ENCODE results near the gene AATF.

The AATF gene

GRCh38 chr17:37025847-37026530 lies 77.2 kb downstream of the AATF start:
- peaks cover 25% of the 10 kb centered on the region for H3K36me3 Mint-ChIP-seq (ENCODE audit: low read depth)
- no peak for DNase-seq
- TF ChIP-seq CTCF (IDR thresholded peaks at IDR 0.05) = no peak
- H3K4me3 Mint-ChIP-seq = no peak overlapping the region
- no peaks in the 10 kb centered on the region for H3K27me3 Mint-ChIP-seq (ENCODE audit: low read depth, poor library complexity)
- no peaks in the 10 kb centered on the region for H3K9me3 Mint-ChIP-seq
- H3K4me1 Mint-ChIP-seq = peaks cover 22% of the 10 kb centered on the region
- no peak overlapping the region for H3K27ac Mint-ChIP-seq

- Mint-ChIP-seq H3K36me3 (ENCODE audit: low read depth) (peaks cover 30% of the 10 kb centered on the region), H3K27me3 (ENCODE audit: low read depth, poor library complexity) (no peaks in the 10 kb centered on the region), H3K4me1 (peaks cover 22% of the 10 kb centered on the region), H3K27ac (no peak overlapping the region), H3K9me3 (no peaks in the 10 kb centered on the region), H3K4me3 (no peak overlapping the region)
- DNase-seq = no peak
- TF ChIP-seq CTCF (IDR thresholded peaks at IDR 0.05) = no peak
Observed at GRCh38 chr17:37026531-37026869, 77.7 kb downstream of the AATF start.

- Mint-ChIP-seq H3K27ac (no peak overlapping the region), H3K36me3 (ENCODE audit: low read depth) (peaks cover 38% of the 10 kb centered on the region)
Observed at GRCh38 chr17:37028040-37028439, 79.3 kb downstream of the AATF start.

GRCh38 chr17:37031493-37032083 lies 82.8 kb downstream of the AATF start:
- H3K4me3 Mint-ChIP-seq = no peak overlapping the region
- TF ChIP-seq CTCF (IDR thresholded peaks at IDR 0.05) = no peak
- DNase-seq = no peak
- no peak overlapping the region for H3K27ac Mint-ChIP-seq
- H3K9me3 Mint-ChIP-seq = peaks cover 16% of the 10 kb centered on the region
- H3K4me1 Mint-ChIP-seq = peaks cover 6% of the 10 kb centered on the region
- no peaks in the 10 kb centered on the region for H3K27me3 Mint-ChIP-seq (ENCODE audit: low read depth, poor library complexity)
- peaks cover 60% of the 10 kb centered on the region for H3K36me3 Mint-ChIP-seq (ENCODE audit: low read depth)

More at GRCh38 chr17:37028040-37028439, 79.3 kb downstream of the AATF start:
- Mint-ChIP-seq H3K4me3 (no peak overlapping the region), H3K4me1 (peaks cover 22% of the 10 kb centered on the region), H3K27me3 (ENCODE audit: low read depth, poor library complexity) (no peaks in the 10 kb centered on the region), H3K9me3 (peaks cover 10% of the 10 kb centered on the region)
- no peak for DNase-seq
- TF ChIP-seq CTCF (IDR thresholded peaks at IDR 0.05) = no peak

- H3K36me3 Mint-ChIP-seq (ENCODE audit: low read depth) = peaks cover 57% of the 10 kb centered on the region
- H3K27me3 Mint-ChIP-seq (ENCODE audit: low read depth, poor library complexity) = no peaks in the 10 kb centered on the region
- peaks cover 32% of the 10 kb centered on the region for H3K4me1 Mint-ChIP-seq
- peak overlapping the region; percentile 18 for H3K27ac Mint-ChIP-seq
- H3K9me3 Mint-ChIP-seq = peaks cover 8% of the 10 kb centered on the region
- no peak for DNase-seq
- no peak for TF ChIP-seq CTCF (IDR thresholded peaks at IDR 0.05)
- H3K4me3 Mint-ChIP-seq = no peak overlapping the region
Observed at GRCh38 chr17:37037590-37038155, 88.9 kb downstream of the AATF start.
